OCI-LY3 (cell line): ENCODE results near the gene ZNF665.
"Not testable (repeated sequence)": the region's sequence is repeated elsewhere in the genome, so short reads cannot be mapped to it uniquely, and the experiment has no call there.

Experiments used
- H2AFZ ChIP-seq: fragments of 200-600, 300-600 bp; shearing (Covaris generic); 2 replicates; pipeline ENCODE4 v1.6.0; 2014; ENCODE audit warnings: antibody characterized with exemption, low read depth, low read length
- H3K27ac ChIP-seq: fragments of 200-600, 300-600 bp; sonication (generic); 2 replicates; pipeline ENCODE4 v1.5.1; 2014; ENCODE audit warnings: mild to moderate bottlenecking, low read length, moderate library complexity, mixed read lengths
- H3K27me3 ChIP-seq: fragments of 200-600, 300-600 bp; sonication (generic); 2 replicates; pipeline ENCODE4 v1.6.1; 2014; ENCODE audit warnings: low read depth, low read length, mixed read lengths
- H3K36me3 ChIP-seq: fragments of 200-600, 300-600 bp; sonication (generic); replicated peaks from 2 replicates; pipeline ENCODE3; 2014; ENCODE audit warnings: low read depth, low read length, mixed read lengths
- H3K4me1 ChIP-seq: fragments of 300-600, 200-600 bp; sonication (generic); 2 replicates; pipeline ENCODE4 v1.6.1; 2014; ENCODE audit warnings: low read length, mixed read lengths
- H3K4me2 ChIP-seq: fragments of 200-600, 300-600 bp; sonication (generic); 2 replicates; pipeline ENCODE4 v1.6.1; 2014; ENCODE audit warnings: low read length, mixed read lengths
- H3K4me3 ChIP-seq: fragments of 300-600, 200-600 bp; sonication (generic); 2 replicates; pipeline ENCODE4 v1.5.1; 2014; ENCODE audit warnings: antibody characterized with exemption, mild to moderate bottlenecking, low read length, moderate library complexity
- H3K79me2 ChIP-seq: fragments of 300-600, 200-600 bp; shearing (Covaris generic); 2 replicates; pipeline ENCODE4 v1.6.1; 2014; ENCODE audit warnings: mild to moderate bottlenecking, low read length, mixed read lengths
- H3K9ac ChIP-seq: fragments of 300-600, 200-600 bp; shearing (Covaris generic); 2 replicates; pipeline ENCODE4 v1.6.0; 2014; ENCODE audit warnings: mild to moderate bottlenecking, low read length, moderate library complexity
- H3K9me3 ChIP-seq: fragments of 200-600, 300-600 bp; shearing (Covaris generic); 2 replicates; pipeline ENCODE4 v1.6.1; 2014; ENCODE audit warnings: low read length, mixed read lengths; ENCODE audit not compliant: insufficient read depth
- H4K20me1 ChIP-seq: fragments of 200-600, 300-600 bp; sonication (generic); 2 replicates; pipeline ENCODE4 v1.6.1; 2016; ENCODE audit warnings: low read length, mixed read lengths; ENCODE audit not compliant: insufficient read depth
- EZH2phosphoT487 ChIP-seq: fragments of 200-600 bp; shearing (Covaris generic); IDR thresholded peaks from 2 replicates; pipeline ENCODE4 v1.6.1; 2018; ENCODE audit warnings: antibody characterized with exemption, mixed run types, low read depth
- TF ChIP-seq, protein P1 (sequence below): fragments of 200-600, 300-600 bp; sonication (generic); IDR thresholded peaks from 2 replicates; pipeline ENCODE4 v1.5.1; 2014; ENCODE audit warnings: antibody characterized with exemption, low read length, low read depth

Gene ZNF665

DNA sequence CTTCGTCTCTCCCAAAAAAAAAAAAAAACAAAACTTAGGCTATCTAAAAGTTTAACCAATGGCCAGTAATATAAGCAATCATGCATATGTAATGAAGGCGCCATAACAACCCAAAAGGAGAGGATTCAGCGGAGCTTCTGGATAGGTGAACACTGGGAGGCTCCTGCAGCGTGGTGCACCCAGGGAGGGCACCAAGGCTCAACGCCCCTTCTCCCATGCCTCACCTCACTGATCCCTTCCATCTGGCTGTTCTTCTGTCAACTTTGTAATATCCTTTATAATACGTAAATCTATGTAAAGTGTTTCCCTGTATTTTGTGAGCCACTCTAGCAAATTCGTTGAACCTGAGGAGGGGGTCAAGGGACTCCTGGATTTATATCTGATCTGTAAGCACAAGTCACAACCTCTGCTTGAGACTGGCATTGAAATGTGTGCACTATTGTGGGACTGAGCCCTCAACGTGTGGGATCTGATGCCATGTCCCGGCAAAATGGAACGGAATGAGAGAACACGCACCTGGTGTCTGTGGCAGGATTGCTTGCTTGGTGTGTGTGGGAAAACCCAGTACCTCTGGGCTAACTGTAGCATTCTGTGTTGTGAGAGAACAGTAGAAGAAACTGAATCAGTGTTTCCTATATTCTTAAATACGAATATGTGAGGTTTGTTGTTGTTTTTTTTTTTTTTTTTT, 521 bp upstream of the ZNF665 start:
- H3K9me3 ChIP-seq, result no peaks in the 10 kb centered on the region
- H2AFZ ChIP-seq, result peak overlapping the region; percentile 20; the same call in 1 of the 2 replicates
- H3K27ac ChIP-seq, result no peak overlapping the region
- H3K4me3 ChIP-seq, result peak overlapping the region; percentile 65
- H3K4me2 ChIP-seq, result peak overlapping the region; percentile 47
- TF ChIP-seq, protein P1, sequence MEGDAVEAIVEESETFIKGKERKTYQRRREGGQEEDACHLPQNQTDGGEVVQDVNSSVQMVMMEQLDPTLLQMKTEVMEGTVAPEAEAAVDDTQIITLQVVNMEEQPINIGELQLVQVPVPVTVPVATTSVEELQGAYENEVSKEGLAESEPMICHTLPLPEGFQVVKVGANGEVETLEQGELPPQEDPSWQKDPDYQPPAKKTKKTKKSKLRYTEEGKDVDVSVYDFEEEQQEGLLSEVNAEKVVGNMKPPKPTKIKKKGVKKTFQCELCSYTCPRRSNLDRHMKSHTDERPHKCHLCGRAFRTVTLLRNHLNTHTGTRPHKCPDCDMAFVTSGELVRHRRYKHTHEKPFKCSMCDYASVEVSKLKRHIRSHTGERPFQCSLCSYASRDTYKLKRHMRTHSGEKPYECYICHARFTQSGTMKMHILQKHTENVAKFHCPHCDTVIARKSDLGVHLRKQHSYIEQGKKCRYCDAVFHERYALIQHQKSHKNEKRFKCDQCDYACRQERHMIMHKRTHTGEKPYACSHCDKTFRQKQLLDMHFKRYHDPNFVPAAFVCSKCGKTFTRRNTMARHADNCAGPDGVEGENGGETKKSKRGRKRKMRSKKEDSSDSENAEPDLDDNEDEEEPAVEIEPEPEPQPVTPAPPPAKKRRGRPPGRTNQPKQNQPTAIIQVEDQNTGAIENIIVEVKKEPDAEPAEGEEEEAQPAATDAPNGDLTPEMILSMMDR, result no peak
- TF ChIP-seq EZH2phosphoT487, result no peak
- no peaks in the 10 kb centered on the region for H3K4me1 ChIP-seq
- peaks cover 5% of the 10 kb centered on the region for H3K36me3 ChIP-seq
- no peaks in the 10 kb centered on the region for H3K79me2 ChIP-seq
- H3K27me3 ChIP-seq, result no peaks in the 10 kb centered on the region
- no peak overlapping the region for H3K9ac ChIP-seq
- no peaks in the 10 kb centered on the region for H4K20me1 ChIP-seq

DNA sequence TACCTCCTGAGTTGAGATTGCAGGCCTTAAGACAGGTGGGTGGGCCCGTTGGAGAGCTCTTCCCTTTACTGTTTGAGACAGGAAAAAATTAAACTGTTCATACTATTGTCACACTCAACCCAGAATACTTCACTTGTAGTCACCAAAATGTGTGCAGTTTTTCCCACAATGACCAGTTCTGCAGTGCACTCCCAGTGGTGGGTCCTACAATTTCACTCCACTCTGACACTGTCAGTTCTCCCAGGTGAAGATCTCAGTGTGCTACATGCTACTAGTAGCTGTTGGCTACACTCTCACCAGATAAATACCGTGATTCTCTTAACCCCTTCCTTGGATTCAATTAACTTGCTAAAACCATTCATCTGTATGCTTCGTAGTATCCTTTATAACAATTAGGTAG, 2.9 kb downstream of the ZNF665 start:
- H4K20me1 ChIP-seq, result no peaks in the 10 kb centered on the region
- no peaks in the 10 kb centered on the region for H3K79me2 ChIP-seq
- peaks cover 5% of the 10 kb centered on the region for H3K36me3 ChIP-seq
- TF ChIP-seq, protein P1, result no peak
- no peak for TF ChIP-seq EZH2phosphoT487
- H3K27me3 ChIP-seq, result no peaks in the 10 kb centered on the region
- no peak overlapping the region for H3K4me3 ChIP-seq
- H3K4me2 ChIP-seq, result no peak overlapping the region
- no peaks in the 10 kb centered on the region for H3K4me1 ChIP-seq
- H2AFZ ChIP-seq, result no peak overlapping the region
- no peak overlapping the region for H3K9ac ChIP-seq
- no peak overlapping the region for H3K27ac ChIP-seq
- no peaks in the 10 kb centered on the region for H3K9me3 ChIP-seq

DNA sequence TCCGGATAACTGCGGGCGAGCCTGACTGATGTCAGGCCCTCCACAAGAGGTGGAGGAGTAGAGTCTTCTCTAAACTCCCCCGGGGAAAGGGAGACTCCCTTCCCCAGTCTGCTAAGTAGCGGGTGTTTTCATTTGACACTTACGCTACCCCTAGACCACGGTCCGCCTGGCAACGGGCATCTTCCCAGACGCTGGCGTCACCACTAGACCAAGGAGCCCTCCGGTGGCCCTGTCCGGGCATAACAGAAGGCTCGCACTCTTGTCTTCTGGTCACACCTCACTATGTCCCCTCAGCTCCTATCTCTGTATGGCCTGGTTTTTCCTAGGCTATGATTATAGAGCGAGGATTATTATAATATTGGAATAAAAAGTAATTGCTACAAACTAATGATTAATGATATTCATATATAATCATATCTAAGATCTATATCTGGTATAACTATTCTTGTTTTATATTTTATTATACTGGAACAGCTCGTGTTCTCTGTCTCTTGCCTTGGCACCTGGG, 3.4 kb downstream of the ZNF665 start:
- not testable (repeated sequence) for H3K36me3 ChIP-seq, H3K4me1 ChIP-seq, H3K27ac ChIP-seq, H3K9me3 ChIP-seq, H2AFZ ChIP-seq, H3K9ac ChIP-seq, H3K4me3 ChIP-seq, H3K27me3 ChIP-seq, H3K79me2 ChIP-seq, H4K20me1 ChIP-seq, H3K4me2 ChIP-seq

DNA sequence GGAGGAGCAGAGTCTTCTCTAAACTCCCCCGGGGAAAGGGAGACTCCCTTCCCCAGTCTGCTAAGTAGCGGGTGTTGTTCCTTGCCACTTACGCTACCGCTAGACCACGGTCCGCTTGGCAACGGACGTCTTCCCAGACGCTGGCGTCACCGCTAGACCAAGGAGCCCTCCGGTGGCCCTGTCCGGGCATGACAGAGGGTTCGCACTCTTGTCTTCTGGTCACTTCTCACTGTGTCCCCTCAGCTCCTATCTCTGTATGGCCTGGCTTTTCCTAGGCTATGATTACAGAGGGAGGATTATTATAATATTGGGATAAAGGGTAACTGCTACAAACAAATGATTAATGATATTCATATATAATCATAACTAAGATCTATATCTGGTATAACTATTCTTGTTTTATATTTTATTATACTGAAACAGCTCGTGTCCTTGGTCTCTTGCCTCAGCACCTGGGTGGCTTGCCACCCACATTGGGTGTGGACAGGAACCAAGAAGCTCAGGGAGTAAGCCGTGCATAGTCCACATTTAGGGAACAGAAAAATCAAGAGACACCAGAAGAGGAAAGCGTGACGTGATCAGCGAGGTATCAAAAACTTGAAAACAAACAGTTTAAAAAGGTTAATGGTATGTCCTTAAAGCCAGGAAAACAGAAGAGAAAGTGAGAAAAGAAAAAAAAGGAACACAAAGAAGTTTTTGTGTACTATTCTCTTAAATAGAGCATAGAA, 7.8 kb downstream of the ZNF665 start:
- H3K4me1 ChIP-seq, H4K20me1 ChIP-seq, H3K9ac ChIP-seq, H3K27ac ChIP-seq, H2AFZ ChIP-seq, H3K9me3 ChIP-seq, H3K27me3 ChIP-seq, H3K79me2 ChIP-seq, H3K36me3 ChIP-seq, H3K4me3 ChIP-seq, H3K4me2 ChIP-seq: not testable (repeated sequence)

DNA sequence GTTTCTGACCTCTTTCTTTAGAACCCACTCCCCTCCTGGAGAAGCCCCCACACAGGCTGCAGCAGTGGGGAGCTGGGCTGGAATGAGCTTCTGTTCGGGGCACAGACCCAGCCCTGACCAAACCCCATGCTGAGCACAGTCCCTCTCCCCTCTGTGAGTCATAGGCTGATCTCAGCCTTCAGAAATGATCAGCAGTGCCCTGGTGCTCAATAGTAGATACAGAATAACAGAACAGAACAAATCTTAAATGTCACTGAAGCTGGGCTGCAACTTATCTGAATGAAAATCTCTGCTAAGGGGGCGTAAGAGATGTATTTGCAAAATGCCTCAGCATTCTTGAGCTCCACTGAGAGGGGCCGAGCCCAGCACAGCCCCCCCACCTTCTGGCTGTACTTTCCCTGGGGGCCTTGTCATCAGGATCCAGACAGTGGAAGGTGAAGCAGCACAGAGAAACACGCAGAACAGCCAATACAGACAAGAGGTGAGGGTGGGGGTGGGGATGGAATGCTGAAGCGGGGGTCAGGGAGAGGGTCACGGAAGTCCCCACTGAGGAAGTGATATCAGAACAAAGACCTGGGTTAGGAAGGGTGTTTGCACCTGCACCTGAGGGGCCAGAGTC, 9.9 kb downstream of the ZNF665 start:
- H3K27ac ChIP-seq, result no peak overlapping the region
- no peaks in the 10 kb centered on the region for H3K27me3 ChIP-seq
- H4K20me1 ChIP-seq, result no peaks in the 10 kb centered on the region
- no peak overlapping the region for H3K4me3 ChIP-seq
- TF ChIP-seq, protein P1, result no peak
- no peak for TF ChIP-seq EZH2phosphoT487
- H3K4me1 ChIP-seq, result no peaks in the 10 kb centered on the region
- H3K4me2 ChIP-seq, result no peak overlapping the region
- no peak overlapping the region for H3K9ac ChIP-seq
- peaks cover 5% of the 10 kb centered on the region for H3K9me3 ChIP-seq
- peaks cover 4% of the 10 kb centered on the region for H3K36me3 ChIP-seq
- no peaks in the 10 kb centered on the region for H3K79me2 ChIP-seq
- no peak overlapping the region for H2AFZ ChIP-seq
